ES-I3 (cell line): ENCODE data around the gene CD37.
"Not testable (repeated sequence)": the region's sequence is repeated elsewhere in the genome, so short reads cannot be mapped to it uniquely, and the experiment has no call there.

Experiments
- H3K36me3 ChIP-seq: 2 replicates; pipeline ENCODE4 v1.6.1; 2013; ENCODE audit warnings: mild to moderate bottlenecking, low read length, control low read depth, moderate library complexity; ENCODE audit not compliant: insufficient read depth
- H3K4me1 ChIP-seq: 2 replicates; pipeline ENCODE4 v1.6.1; 2013; ENCODE audit warnings: mild to moderate bottlenecking, control low read depth, low read length; ENCODE audit not compliant: insufficient read depth
- H3K9ac ChIP-seq: 2 replicates; pipeline ENCODE4 v1.6.1; 2013; ENCODE audit warnings: low read depth, mild to moderate bottlenecking, low read length, moderate library complexity
- H3K9me3 ChIP-seq: 2 replicates; pipeline ENCODE4 v1.6.1; 2013; ENCODE audit warnings: mild to moderate bottlenecking, low read length, moderate library complexity; ENCODE audit not compliant: control insufficient read depth, insufficient read depth

Gene CD37

GRCh38 chr19:49335071-49335783, at the start of gene CD37:
CD37 (plus strand) TSS chr19:49335406; CDS start chr19:49335541, 135 bp downstream.
- peaks cover 3% of the 10 kb centered on the region; the same call in 1 of the 2 replicates for H3K4me1 ChIP-seq
- H3K36me3 ChIP-seq: no peaks in the 10 kb centered on the region
- H3K9ac ChIP-seq: no peak within 1 kb of the TSS
- no peaks in the 10 kb centered on the region for H3K9me3 ChIP-seq

GRCh38 chr19:49287141-49287770, 48.0 kb upstream of the CD37 start:
- Histone ChIP-seq H3K9me3 (no peaks in the 10 kb centered on the region; the same call in 1 of the 2 replicates), H3K36me3 (no peaks in the 10 kb centered on the region)

GRCh38 chr19:49288205-49288604, 47.0 kb upstream of the CD37 start:
- not testable (repeated sequence) for H3K36me3 ChIP-seq, H3K9ac ChIP-seq, H3K4me1 ChIP-seq, H3K9me3 ChIP-seq

More at GRCh38 chr19:49287141-49287770, 48.0 kb upstream of the CD37 start:
- Histone ChIP-seq H3K4me1 (no peaks in the 10 kb centered on the region), H3K9ac (no peak overlapping the region)

GRCh38 chr19:49289286-49289685, 45.9 kb upstream of the CD37 start:
- H3K4me1 ChIP-seq: not testable (repeated sequence)

GRCh38 chr19:49290517-49290916, 44.7 kb upstream of the CD37 start:
- no peaks in the 10 kb centered on the region for H3K36me3 ChIP-seq
- H3K9ac ChIP-seq: no peak overlapping the region
- no peaks in the 10 kb centered on the region for H3K4me1 ChIP-seq
- H3K9me3 ChIP-seq: no peaks in the 10 kb centered on the region; the same call in 1 of the 2 replicates

More at GRCh38 chr19:49289286-49289685, 45.9 kb upstream of the CD37 start:
- H3K9me3 ChIP-seq, H3K36me3 ChIP-seq, H3K9ac ChIP-seq: not testable (repeated sequence)

GRCh38 chr19:49294401-49294800, 40.8 kb upstream of the CD37 start:
- no peak overlapping the region for H3K9ac ChIP-seq
- 0 out of 2 replicates have a peak, but pooled peaks cover 3% of the 10 kb centered on the region for H3K4me1 ChIP-seq
- no peaks in the 10 kb centered on the region for H3K36me3 ChIP-seq
- no peaks in the 10 kb centered on the region for H3K9me3 ChIP-seq

- Histone ChIP-seq H3K4me1 (0 out of 2 replicates have a peak, but pooled peaks cover 3% of the 10 kb centered on the region), H3K36me3 (no peaks in the 10 kb centered on the region), H3K9ac (no peak overlapping the region), H3K9me3 (no peaks in the 10 kb centered on the region)
Measured at GRCh38 chr19:49295208-49295880, 39.9 kb upstream of the CD37 start.

- Histone ChIP-seq H3K9me3 (no peaks in the 10 kb centered on the region), H3K9ac (no peak overlapping the region), H3K36me3 (no peaks in the 10 kb centered on the region), H3K4me1 (peaks cover 3% of the 10 kb centered on the region; the same call in 1 of the 2 replicates)
Measured at GRCh38 chr19:49297403-49297802, 37.8 kb upstream of the CD37 start.

GRCh38 chr19:49298653-49299052, 36.6 kb upstream of the CD37 start:
- not testable (repeated sequence) for H3K9me3 ChIP-seq, H3K4me1 ChIP-seq, H3K9ac ChIP-seq, H3K36me3 ChIP-seq

GRCh38 chr19:49301165-49301865, 33.9 kb upstream of the CD37 start:
- Histone ChIP-seq H3K4me1 (peaks cover 3% of the 10 kb centered on the region; the same call in 1 of the 2 replicates), H3K9me3 (no peaks in the 10 kb centered on the region), H3K36me3 (no peaks in the 10 kb centered on the region), H3K9ac (peak overlapping the region; percentile 38; the same call in 1 of the 2 replicates)

- peaks cover 3% of the 10 kb centered on the region; the same call in 1 of the 2 replicates for H3K4me1 ChIP-seq
- H3K9me3 ChIP-seq: no peaks in the 10 kb centered on the region
- H3K36me3 ChIP-seq: no peaks in the 10 kb centered on the region
- no peak overlapping the region for H3K9ac ChIP-seq
Measured at GRCh38 chr19:49301866-49302252, 33.3 kb upstream of the CD37 start.

GRCh38 chr19:49306734-49307133, 28.5 kb upstream of the CD37 start:
- H3K9ac ChIP-seq, H3K4me1 ChIP-seq, H3K9me3 ChIP-seq, H3K36me3 ChIP-seq: not testable (repeated sequence)

- Histone ChIP-seq H3K9ac (no peak overlapping the region), H3K9me3 (no peaks in the 10 kb centered on the region), H3K4me1 (no peaks in the 10 kb centered on the region), H3K36me3 (no peaks in the 10 kb centered on the region)
Measured at GRCh38 chr19:49309087-49309486, 26.1 kb upstream of the CD37 start.

GRCh38 chr19:49315111-49315510, 20.1 kb upstream of the CD37 start:
- Histone ChIP-seq H3K4me1 (no peaks in the 10 kb centered on the region), H3K36me3 (no peaks in the 10 kb centered on the region), H3K9me3 (no peaks in the 10 kb centered on the region; the same call in 1 of the 2 replicates), H3K9ac (no peak overlapping the region)
